Left renal cortex interstitium (tissue), 4 donors: ENCODE results near the gene DYRK1B. TPM values are rescaled to one million over a fixed set of nuclear protein-coding genes. Genes with fewer than 3 reads are reported as not detected.

Experiments used
- DNase-seq, 4 donors: peaks; one replicate each; pipeline ENCODE4 v3.0.0-alpha.2; 2013; ENCODE audit warnings: low read depth in 4 of 4, low spot score in 2 of 4, missing footprints in 1 of 4
- polyA plus RNA-seq, 4 donors: library from polyadenylated mRNA; unstranded; fragments of 120-200 nt; gene quantifications; one replicate each; pipeline ENCODE4 v1.2.1, GENCODE V29; 2013; ENCODE audit not compliant: insufficient read length in 4 of 4

Gene DYRK1B
- polyA plus RNA-seq, 4 donors = 29.3 to 44.9 (median 34.2) TPM

GRCh38 chr19:39832341-39833083, 1.4 kb downstream of the DYRK1B start:
- no peak for DNase-seq

GRCh38 chr19:39831679-39832078, 2.3 kb downstream of the DYRK1B start:
- no peak for DNase-seq

- no peak for DNase-seq
These were observed 3.1 kb downstream of the DYRK1B start for GRCh38 chr19:39830847-39831246.

- DNase-seq = no peak
These were observed 3.6 kb downstream of the DYRK1B start for GRCh38 chr19:39830406-39830805.

GRCh38 chr19:39829702-39830275, 4.2 kb downstream of the DYRK1B start:
- no peak for DNase-seq

GRCh38 chr19:39828654-39829032, 5.3 kb downstream of the DYRK1B start:
- DNase-seq = no peak

- DNase-seq = no peak
These were observed 5.8 kb downstream of the DYRK1B start for GRCh38 chr19:39828015-39828653.

- DNase-seq = no peak
These were observed 6.7 kb downstream of the DYRK1B start for GRCh38 chr19:39827216-39827615.

GRCh38 chr19:39826311-39826945, 7.5 kb downstream of the DYRK1B start:
- DNase-seq = no peak

GRCh38 chr19:39825531-39826076, 8.4 kb downstream of the DYRK1B start:
- no peak for DNase-seq

GRCh38 chr19:39825093-39825463, 8.9 kb downstream of the DYRK1B start:
- DNase-seq = no peak

- DNase-seq = peak in 3 of 4 donors; percentile 63 to 93 (median 87)
These were observed 9.5 kb downstream of the DYRK1B start for GRCh38 chr19:39824143-39825092.

- no peak for DNase-seq
These were observed 10.3 kb downstream of the DYRK1B start for GRCh38 chr19:39823686-39824085.

GRCh38 chr19:39820696-39821095, 13.3 kb downstream of the DYRK1B start:
- DNase-seq = no peak

- no peak for DNase-seq
These were observed 14.2 kb downstream of the DYRK1B start for GRCh38 chr19:39819786-39820185.

GRCh38 chr19:39818626-39819097, 15.3 kb downstream of the DYRK1B start:
- DNase-seq = no peak

GRCh38 chr19:39817888-39818561, 15.9 kb downstream of the DYRK1B start:
- no peak for DNase-seq

GRCh38 chr19:39816287-39817048, 17.5 kb downstream of the DYRK1B start:
- no peak for DNase-seq

- no peak for DNase-seq
These were observed 19.4 kb downstream of the DYRK1B start for GRCh38 chr19:39814595-39814994.
